Measurements from ENCODE around the gene VPS26A. TPM values are rescaled to one million over a fixed set of nuclear protein-coding genes. Genes with fewer than 3 reads are reported as not detected.

VPS26A gene
- total RNA-seq, 3 donors from 2014 or later (not counting 1 experiment from before 2014, with no cell fraction given), result 62.6 to 86.4 (median 86.2) TPM

DNA sequence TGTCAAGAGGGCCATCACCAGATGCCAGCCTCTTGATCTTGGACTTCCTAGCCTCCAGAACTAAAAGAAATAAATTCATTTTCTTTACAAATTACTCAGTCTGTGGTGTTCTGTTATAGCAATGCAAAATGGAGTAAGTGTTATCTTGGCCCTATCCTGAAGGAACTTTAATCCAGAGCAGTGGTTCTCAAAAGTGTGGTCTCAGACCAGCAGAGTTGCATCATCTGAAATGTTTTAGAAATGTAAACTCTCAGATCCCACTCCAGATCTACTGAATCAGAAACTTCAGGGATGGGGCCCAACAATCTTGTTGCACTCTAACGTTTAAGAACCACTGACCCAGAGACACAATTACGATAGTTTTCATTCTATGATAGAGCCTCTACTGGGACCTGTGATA is 52.8 kb downstream of the VPS26A start:
- no peaks in the 10 kb centered on the region for H3K27me3 ChIP-seq (ENCODE audit: control insufficient read depth, insufficient read depth, low read length)
- no peaks in the 10 kb centered on the region for H3K36me3 Mint-ChIP-seq
- intact Hi-C loops (cut with micrococcal nuclease), result no loop called here
- no peak overlapping the region for H3K4me3 Mint-ChIP-seq
- 90% methylated on average over 2 of the region's 2 CpGs for WGBS (ENCODE audit: insufficient coverage)
- H3K4me1 ChIP-seq (ENCODE audit: control insufficient read depth, insufficient read depth, low read length), result peaks cover 17% of the 10 kb centered on the region
- H3K27me3 Mint-ChIP-seq (ENCODE audit: low read depth in 2 of 2), result no peaks in the 10 kb centered on the region
- peaks cover 26 to 31% of the 10 kb centered on the region in 2 donors for H3K4me1 Mint-ChIP-seq
- peaks cover 10% of the 10 kb centered on the region for H3K36me3 ChIP-seq (ENCODE audit: control insufficient read depth, insufficient read depth, low read length)
- H3K4me3 ChIP-seq (ENCODE audit: low read length), result no peak overlapping the region
- ATAC-seq (no peak), DNase-seq (no peak)
- no peaks in the 10 kb centered on the region for H3K9me3 ChIP-seq (ENCODE audit: control insufficient read depth, insufficient read depth, low read length)
- no peak overlapping the region for H3K27ac ChIP-seq (ENCODE audit: low read length)
- TF ChIP-seq, protein P1, sequence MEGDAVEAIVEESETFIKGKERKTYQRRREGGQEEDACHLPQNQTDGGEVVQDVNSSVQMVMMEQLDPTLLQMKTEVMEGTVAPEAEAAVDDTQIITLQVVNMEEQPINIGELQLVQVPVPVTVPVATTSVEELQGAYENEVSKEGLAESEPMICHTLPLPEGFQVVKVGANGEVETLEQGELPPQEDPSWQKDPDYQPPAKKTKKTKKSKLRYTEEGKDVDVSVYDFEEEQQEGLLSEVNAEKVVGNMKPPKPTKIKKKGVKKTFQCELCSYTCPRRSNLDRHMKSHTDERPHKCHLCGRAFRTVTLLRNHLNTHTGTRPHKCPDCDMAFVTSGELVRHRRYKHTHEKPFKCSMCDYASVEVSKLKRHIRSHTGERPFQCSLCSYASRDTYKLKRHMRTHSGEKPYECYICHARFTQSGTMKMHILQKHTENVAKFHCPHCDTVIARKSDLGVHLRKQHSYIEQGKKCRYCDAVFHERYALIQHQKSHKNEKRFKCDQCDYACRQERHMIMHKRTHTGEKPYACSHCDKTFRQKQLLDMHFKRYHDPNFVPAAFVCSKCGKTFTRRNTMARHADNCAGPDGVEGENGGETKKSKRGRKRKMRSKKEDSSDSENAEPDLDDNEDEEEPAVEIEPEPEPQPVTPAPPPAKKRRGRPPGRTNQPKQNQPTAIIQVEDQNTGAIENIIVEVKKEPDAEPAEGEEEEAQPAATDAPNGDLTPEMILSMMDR (IDR thresholded peaks at IDR 0.05), result no peak
- H3K27ac Mint-ChIP-seq, result peak overlapping the region in 1 of 2 donors; percentile 35
- H3K9me3 Mint-ChIP-seq, result no peaks in the 10 kb centered on the region

DNA sequence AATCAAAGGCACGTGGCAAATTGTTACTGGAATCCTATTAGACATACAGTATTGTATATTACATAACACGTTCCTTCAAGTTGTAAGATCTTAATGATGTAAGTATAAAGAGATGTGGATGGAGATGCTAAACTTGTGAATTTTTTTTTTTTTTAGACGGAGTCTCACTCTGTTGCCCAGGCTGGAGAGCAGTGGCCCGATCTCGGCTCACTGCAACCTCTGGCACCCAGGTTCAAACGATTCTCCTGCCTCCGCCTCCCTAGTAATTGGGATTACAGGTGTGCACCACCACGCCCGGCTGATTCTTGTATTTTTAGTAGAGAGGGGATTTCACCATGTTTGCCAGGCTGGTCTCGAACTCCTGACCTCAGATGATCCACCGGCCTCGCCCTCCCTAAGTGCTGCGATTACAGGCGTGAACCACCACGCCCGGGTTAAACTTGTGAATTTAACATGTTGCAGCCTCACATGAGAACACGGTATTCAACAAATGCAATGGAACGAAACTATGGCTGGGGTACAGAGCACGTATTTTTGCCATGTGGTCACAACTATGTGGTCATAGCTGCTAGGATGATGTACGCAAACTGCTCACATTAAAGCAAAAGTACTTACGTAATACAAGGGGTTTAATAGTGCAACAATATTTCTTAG is 55.2 kb downstream of the VPS26A start:
- intact Hi-C loops (cut with micrococcal nuclease), result loop anchor here (1.0 to 2.0 kb wide), 3 partner anchors 43 to 90 kb away; partner anchors contain the start of gene VPS26A
- ATAC-seq (peak; percentile 68 to 84 (median 75)), DNase-seq (peak; percentile 58 to 88)

DNA sequence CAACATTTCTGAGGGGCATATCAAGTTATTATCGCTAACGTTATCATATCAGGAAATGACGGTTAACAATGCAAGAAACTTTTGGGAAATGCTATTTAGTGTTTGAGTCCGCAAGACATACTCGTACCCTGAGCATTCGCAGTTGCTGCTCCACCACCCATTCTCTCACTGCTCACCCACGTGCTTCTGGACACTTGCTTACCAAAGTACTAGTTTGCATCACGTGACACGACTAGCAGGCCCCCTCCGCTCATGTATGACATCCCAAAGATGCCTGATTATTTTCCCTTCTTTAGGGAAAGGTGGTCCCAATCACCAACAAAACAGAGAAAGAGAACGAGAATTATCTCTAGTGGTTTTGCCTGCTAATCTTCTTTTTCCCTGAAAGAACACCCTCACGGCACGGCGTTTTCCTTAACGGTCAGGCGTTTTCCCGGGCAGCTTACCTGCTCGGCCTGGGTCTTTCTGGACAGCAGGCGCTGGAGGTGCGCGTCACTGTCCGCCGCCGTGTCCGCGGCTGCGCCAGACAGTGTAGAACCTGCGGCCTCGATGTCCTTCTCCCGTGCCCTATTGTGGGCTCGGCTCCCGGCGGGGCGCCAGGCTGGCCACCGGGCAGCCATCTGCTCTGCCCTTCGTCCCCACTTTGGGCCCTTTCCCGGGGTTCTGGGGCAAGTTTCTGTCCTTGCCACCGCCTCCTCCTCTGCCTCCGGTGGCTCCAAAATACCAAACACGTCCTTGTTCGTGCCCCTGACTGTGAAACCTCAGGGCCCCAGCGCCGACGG is 56.0 kb downstream of the VPS26A start, which contains the start of gene SUPV3L1:
Gene SUPV3L1 (plus strand): TSS at position 492 of the 782 bp plus-strand sequence. CDS start 58 bp downstream, at position 550.
- under 1% methylated on average over 44 of the region's 44 CpGs for WGBS (ENCODE audit: insufficient coverage)
- intact Hi-C loops (cut with micrococcal nuclease), result loop anchor here (1.0 to 2.0 kb wide), 3 partner anchors 42 to 91 kb away; partner anchors contain the start of gene VPS26A

More for the DNA sequence above, 55.2 kb downstream of the VPS26A start:
- Histone ChIP-seq H3K4me3 (ENCODE audit: low read length) (peak overlapping the region; percentile 86), H3K4me1 (ENCODE audit: control insufficient read depth, insufficient read depth, low read length) (peaks cover 19% of the 10 kb centered on the region), H3K27me3 (ENCODE audit: control insufficient read depth, insufficient read depth, low read length) (no peaks in the 10 kb centered on the region), H3K27ac (ENCODE audit: low read length) (peak overlapping the region; percentile 92), H3K9me3 (ENCODE audit: control insufficient read depth, insufficient read depth, low read length) (no peaks in the 10 kb centered on the region), H3K36me3 (ENCODE audit: control insufficient read depth, insufficient read depth, low read length) (peaks cover 4% of the 10 kb centered on the region)
- Mint-ChIP-seq H3K27ac (peak overlapping the region; percentile 98 to 99), H3K36me3 (no peaks in the 10 kb centered on the region), H3K4me3 (peak overlapping the region; percentile 95), H3K4me1 (peaks cover 37 to 50% of the 10 kb centered on the region in 2 donors), H3K9me3 (no peaks in the 10 kb centered on the region), H3K27me3 (ENCODE audit: low read depth in 2 of 2) (no peaks in the 10 kb centered on the region)
- TF ChIP-seq, protein P1 (IDR thresholded peaks at IDR 0.05), result no peak
- WGBS (ENCODE audit: insufficient coverage), result 37% methylated on average over 20 of the region's 21 CpGs

More for the DNA sequence above, 56.0 kb downstream of the VPS26A start, which contains the start of gene SUPV3L1:
- Histone ChIP-seq H3K9me3 (ENCODE audit: control insufficient read depth, insufficient read depth, low read length) (no peaks in the 10 kb centered on the region), H3K36me3 (ENCODE audit: control insufficient read depth, insufficient read depth, low read length) (peaks cover 4% of the 10 kb centered on the region), H3K27me3 (ENCODE audit: control insufficient read depth, insufficient read depth, low read length) (no peaks in the 10 kb centered on the region), H3K27ac (ENCODE audit: low read length) (peak within 1 kb of the TSS; percentile 92), H3K4me1 (ENCODE audit: control insufficient read depth, insufficient read depth, low read length) (peaks cover 19% of the 10 kb centered on the region), H3K4me3 (ENCODE audit: low read length) (peak within 1 kb of the TSS; percentile 86)
- DNase-seq (peak; percentile 90 to 95), ATAC-seq (peak; percentile 75 to 89 (median 81))
- Mint-ChIP-seq H3K4me1 (peaks cover 44 to 58% of the 10 kb centered on the region in 2 donors), H3K4me3 (peak within 1 kb of the TSS; percentile 95), H3K9me3 (no peaks in the 10 kb centered on the region), H3K27me3 (ENCODE audit: low read depth in 2 of 2) (no peaks in the 10 kb centered on the region), H3K27ac (peak within 1 kb of the TSS; percentile 98 to 99), H3K36me3 (no peaks in the 10 kb centered on the region)
- TF ChIP-seq, protein P1 (IDR thresholded peaks at IDR 0.05), result no peak

All from natural killer cell (primary cell).